H9 (cell line): ENCODE data around the gene TCIRG1. TPM values are rescaled to one million over a fixed set of nuclear protein-coding genes. Genes with fewer than 3 reads are reported as not detected.

Experiments used
- DNase-seq: peaks from one replicate; pipeline ENCODE4 v3.0.0-alpha.2; 2017
- H2AFZ ChIP-seq: one replicate; pipeline ENCODE4 v1.6.1; 2013; ENCODE audit warnings: mild to moderate bottlenecking, low read length, control low read depth, moderate library complexity
- H2AK5ac ChIP-seq: 2 replicates; pipeline ENCODE4 v1.6.1; 2013; ENCODE audit warnings: low read length, control low read depth, mixed read lengths; ENCODE audit not compliant: insufficient read length
- H2BK120ac ChIP-seq: one replicate; pipeline ENCODE4 v1.6.1; 2013; ENCODE audit warnings: low read depth, mild to moderate bottlenecking, low read length, control low read depth, inconsistent platforms; ENCODE audit not compliant: poor library complexity, severe bottlenecking
- H2BK12ac ChIP-seq: 2 replicates; pipeline ENCODE4 v1.6.1; 2013; ENCODE audit warnings: low read length, control low read depth, mixed read lengths, low read depth; ENCODE audit not compliant: insufficient read length
- H2BK15ac ChIP-seq: 2 replicates; pipeline ENCODE4 v1.6.1; 2013; ENCODE audit warnings: low read depth, low read length, control low read depth
- H2BK20ac ChIP-seq: one replicate; pipeline ENCODE4 v1.6.1; 2013; ENCODE audit warnings: low read depth, mild to moderate bottlenecking, low read length, control low read depth, inconsistent platforms; ENCODE audit not compliant: poor library complexity, severe bottlenecking
- H2BK5ac ChIP-seq: 2 replicates; pipeline ENCODE4 v1.6.1; 2013; ENCODE audit warnings: low read length, control low read depth, mixed read lengths; ENCODE audit not compliant: insufficient read length
- H3K14ac ChIP-seq: 2 replicates; pipeline ENCODE4 v1.6.1; 2013; ENCODE audit warnings: low read length, control low read depth; ENCODE audit not compliant: insufficient read depth
- H3K18ac ChIP-seq: 2 replicates; pipeline ENCODE4 v1.6.1; 2013; ENCODE audit warnings: low read depth, mild to moderate bottlenecking, mixed read lengths, low read length, control low read depth; ENCODE audit not compliant: insufficient read length
- H3K23ac ChIP-seq: 2 replicates; pipeline ENCODE4 v1.6.1; 2013; ENCODE audit warnings: low read length, control low read depth, mixed read lengths, low read depth; ENCODE audit not compliant: insufficient read length
- H3K23me2 ChIP-seq: 2 replicates; pipeline ENCODE4 v1.6.1; 2013; ENCODE audit warnings: low read depth, mild to moderate bottlenecking, mixed read lengths, low read length, control low read depth; ENCODE audit not compliant: insufficient read length, poor library complexity, severe bottlenecking
- H3K27ac ChIP-seq: 2 replicates; pipeline ENCODE4 v1.5.1; 2013; ENCODE audit warnings: low read length, control low read depth, mixed read lengths, low read depth; ENCODE audit not compliant: insufficient read length
- H3K27me3 ChIP-seq: 2 replicates; pipeline ENCODE4 v1.6.1; 2013; ENCODE audit warnings: low read length, control low read depth, inconsistent platforms; ENCODE audit not compliant: insufficient read depth
- H3K4ac ChIP-seq: 2 replicates; pipeline ENCODE4 v1.6.1; 2013; ENCODE audit warnings: low read depth, mild to moderate bottlenecking, control low read depth, inconsistent platforms, low read length, moderate library complexity
- H3K4me1 ChIP-seq: 2 replicates; pipeline ENCODE4 v1.6.1; 2013; ENCODE audit warnings: low read length, control low read depth, inconsistent platforms; ENCODE audit not compliant: insufficient read depth
- H3K4me2 ChIP-seq: 2 replicates; pipeline ENCODE4 v1.6.1; 2013; ENCODE audit warnings: low read length, control low read depth, mixed read lengths; ENCODE audit not compliant: insufficient read length, insufficient read depth
- H3K56ac ChIP-seq: 2 replicates; pipeline ENCODE4 v1.6.1; 2013; ENCODE audit warnings: low read depth, mild to moderate bottlenecking, mixed read lengths, low read length, control low read depth; ENCODE audit not compliant: insufficient read length
- H3K79me1 ChIP-seq: 2 replicates; pipeline ENCODE4 v1.6.1; 2013; ENCODE audit warnings: low read depth, mild to moderate bottlenecking, moderate library complexity, low read length, control low read depth, inconsistent platforms; ENCODE audit not compliant: insufficient read depth, poor library complexity, severe bottlenecking
- H3K79me2 ChIP-seq: 2 replicates; pipeline ENCODE4 v1.6.1; 2013; ENCODE audit warnings: low read length, control low read depth, inconsistent platforms; ENCODE audit not compliant: insufficient read depth
- H3K9ac ChIP-seq: 2 replicates; pipeline ENCODE4 v1.6.1; 2013; ENCODE audit warnings: low read length, control low read depth, mixed read lengths; ENCODE audit not compliant: insufficient read length; ENCODE audit errors: extremely low read depth
- H3K9me3 ChIP-seq: one replicate; pipeline ENCODE4 v1.6.1; 2013; ENCODE audit warnings: low read depth, low read length, inconsistent platforms; ENCODE audit not compliant: control insufficient read depth
- H3T11ph ChIP-seq: one replicate; pipeline ENCODE4 v1.6.1; 2013; ENCODE audit warnings: mild to moderate bottlenecking, low read length, control low read depth, inconsistent platforms
- H4K20me1 ChIP-seq: one replicate; pipeline ENCODE4 v1.6.1; 2013; ENCODE audit not compliant: control insufficient read depth, insufficient read length, insufficient read depth
- H4K5ac ChIP-seq: 2 replicates; pipeline ENCODE4 v1.6.1; 2013; ENCODE audit warnings: low read depth, mild to moderate bottlenecking, mixed read lengths, low read length, control low read depth; ENCODE audit not compliant: insufficient read length
- H4K8ac ChIP-seq: replicated peaks from 2 replicates; pipeline ENCODE4 v1.6.1; 2013; ENCODE audit warnings: low read length, control low read depth, mixed read lengths, low read depth; ENCODE audit not compliant: insufficient read length
- H4K91ac ChIP-seq: 2 replicates; pipeline ENCODE4 v1.6.1; 2013; ENCODE audit warnings: low read depth, mild to moderate bottlenecking, moderate library complexity, mixed read lengths, low read length, control low read depth; ENCODE audit not compliant: insufficient read length
- H3K27ac Mint-ChIP-seq, 3 experiments: 2 replicates in 2 of 3; 3 replicates in 1 of 3; pipeline ENCODE4 v1.8.0; 2020 to 2021; ENCODE audit warnings: mixed read lengths in 3 of 3, mild to moderate bottlenecking in 1 of 3, moderate library complexity in 1 of 3
- H3K27me3 Mint-ChIP-seq: 2 replicates; pipeline ENCODE4 v1.8.0; 2021; ENCODE audit warnings: low read depth, mild to moderate bottlenecking, moderate library complexity, mixed read lengths
- H3K36me3 Mint-ChIP-seq, 3 experiments: 2 replicates in 2 of 3; 3 replicates in 1 of 3; pipeline ENCODE4 v1.8.0; 2020 to 2021; ENCODE audit warnings: low read depth in 3 of 3, mixed read lengths in 3 of 3; ENCODE audit not compliant: insufficient read depth in 1 of 3
- H3K4me1 Mint-ChIP-seq, 2 experiments: 2 replicates each; pipeline ENCODE4 v1.8.0; 2020; ENCODE audit warnings: mixed read lengths in 2 of 2
- H3K4me3 Mint-ChIP-seq, 2 experiments: 2 replicates in 1 of 2; 3 replicates in 1 of 2; pipeline ENCODE4 v1.8.0; 2020 to 2021; ENCODE audit warnings: mild to moderate bottlenecking in 2 of 2, mixed read lengths in 2 of 2, moderate library complexity in 1 of 2
- H3K9me3 Mint-ChIP-seq, 2 experiments: 2 replicates in 1 of 2; 3 replicates in 1 of 2; pipeline ENCODE4 v1.8.0; 2020; ENCODE audit warnings: mild to moderate bottlenecking in 2 of 2, mixed read lengths in 2 of 2, moderate library complexity in 1 of 2
- WGBS: extraction: QIAGEN DNeasy Blood & Tissue Kit; methylation state at CpG from one replicate; pipeline ENCODE4 v1.1.7; 2013; ENCODE audit warnings: missing lambda C conversion rate, low lambda C conversion rate, mixed read lengths; ENCODE audit not compliant: insufficient read length; ENCODE audit errors: extremely low coverage; 5-methylcytosine and 5-hydroxymethylcytosine counted together
- total RNA-seq: library from RNA; stranded (reverse); gene quantifications from 2 replicates; pipeline ENCODE4 v1.2.1, GENCODE V29; 2021
- TF ChIP-seq, protein P1 (sequence below): fragments of 200-600 bp; sonication (generic); conservative IDR thresholded peaks from 3 replicates; pipeline ENCODE4 v1.8.0; 2021; ENCODE audit warnings: antibody characterized with exemption, mild to moderate bottlenecking

The TCIRG1 gene
- total RNA-seq, 1 experiment from 2014 or later, result 24.4 TPM

DNA sequence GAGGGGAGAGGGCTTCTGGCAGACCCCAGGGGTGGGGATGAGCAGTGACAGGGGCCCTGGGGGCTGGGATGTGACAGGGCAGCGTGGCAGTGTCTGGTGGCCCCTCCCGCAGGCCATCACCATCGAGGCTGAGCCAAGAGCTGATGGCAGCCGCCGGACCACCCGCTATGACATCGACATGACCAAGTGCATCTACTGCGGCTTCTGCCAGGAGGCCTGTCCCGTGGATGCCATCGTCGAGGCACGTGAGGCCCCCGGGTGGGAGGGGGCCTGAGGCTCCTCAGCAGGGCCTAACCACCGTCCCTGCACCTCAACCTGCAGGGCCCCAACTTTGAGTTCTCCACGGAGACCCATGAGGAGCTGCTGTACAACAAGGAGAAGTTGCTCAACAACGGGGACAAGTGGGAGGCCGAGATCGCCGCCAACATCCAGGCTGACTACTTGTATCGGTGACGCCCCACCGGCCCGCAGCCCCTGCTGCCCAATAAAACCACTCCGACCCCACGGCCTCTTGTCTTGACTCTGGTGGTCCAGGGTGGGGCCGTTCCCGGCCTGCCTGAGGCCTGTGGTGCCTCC lies 2.6 kb upstream of the TCIRG1 start:
- Histone ChIP-seq H4K5ac (no peak overlapping the region), H3K14ac (no peak overlapping the region), H3K4ac (no peak overlapping the region), H3K9me3 (no peaks in the 10 kb centered on the region), H4K20me1 (no peaks in the 10 kb centered on the region), H3K4me2 (no peak overlapping the region), H3K4me1 (no peaks in the 10 kb centered on the region; the same call in 1 of the 2 replicates), H4K8ac (no peak overlapping the region), H3K27me3 (no peaks in the 10 kb centered on the region), H3K79me1 (peaks cover 5% of the 10 kb centered on the region), H3K9ac (no peak overlapping the region), H2BK12ac (no peak overlapping the region), H2BK5ac (no peak overlapping the region), H3T11ph (no peak overlapping the region), H2BK120ac (no peak overlapping the region), H2BK15ac (no peak overlapping the region), H2AK5ac (no peak overlapping the region), H3K56ac (no peak overlapping the region), H3K23ac (no peak overlapping the region), H3K79me2 (no peaks in the 10 kb centered on the region), H2BK20ac (no peak overlapping the region), H3K27ac (no peak overlapping the region), H3K23me2 (no peaks in the 10 kb centered on the region), H4K91ac (no peak overlapping the region), H2AFZ (no peak overlapping the region), H3K18ac (no peak overlapping the region)
- peaks cover 11 to 34% (median 16%) of the 10 kb centered on the region in 3 experiments; a peak in 6 of 7 replicates for H3K36me3 Mint-ChIP-seq
- peaks cover 13 to 14% of the 10 kb centered on the region in 2 experiments for H3K4me1 Mint-ChIP-seq
- H3K27me3 Mint-ChIP-seq, result no peaks in the 10 kb centered on the region
- no peak overlapping the region for H3K27ac Mint-ChIP-seq
- H3K4me3 Mint-ChIP-seq, result no peak overlapping the region
- TF ChIP-seq, protein P1, sequence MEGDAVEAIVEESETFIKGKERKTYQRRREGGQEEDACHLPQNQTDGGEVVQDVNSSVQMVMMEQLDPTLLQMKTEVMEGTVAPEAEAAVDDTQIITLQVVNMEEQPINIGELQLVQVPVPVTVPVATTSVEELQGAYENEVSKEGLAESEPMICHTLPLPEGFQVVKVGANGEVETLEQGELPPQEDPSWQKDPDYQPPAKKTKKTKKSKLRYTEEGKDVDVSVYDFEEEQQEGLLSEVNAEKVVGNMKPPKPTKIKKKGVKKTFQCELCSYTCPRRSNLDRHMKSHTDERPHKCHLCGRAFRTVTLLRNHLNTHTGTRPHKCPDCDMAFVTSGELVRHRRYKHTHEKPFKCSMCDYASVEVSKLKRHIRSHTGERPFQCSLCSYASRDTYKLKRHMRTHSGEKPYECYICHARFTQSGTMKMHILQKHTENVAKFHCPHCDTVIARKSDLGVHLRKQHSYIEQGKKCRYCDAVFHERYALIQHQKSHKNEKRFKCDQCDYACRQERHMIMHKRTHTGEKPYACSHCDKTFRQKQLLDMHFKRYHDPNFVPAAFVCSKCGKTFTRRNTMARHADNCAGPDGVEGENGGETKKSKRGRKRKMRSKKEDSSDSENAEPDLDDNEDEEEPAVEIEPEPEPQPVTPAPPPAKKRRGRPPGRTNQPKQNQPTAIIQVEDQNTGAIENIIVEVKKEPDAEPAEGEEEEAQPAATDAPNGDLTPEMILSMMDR, result no peak
- no CpG with 5 or more reads among the region's 27 CpGs for WGBS
- no peak for DNase-seq
- H3K9me3 Mint-ChIP-seq, result no peaks in the 10 kb centered on the region
